Gastrocnemius medialis (tissue), 4 donors: Measurements from ENCODE around the gene TMEM150A. TPM values are rescaled to one million over a fixed set of nuclear protein-coding genes. Genes with fewer than 3 reads are reported as not detected.

Source experiments
- ATAC-seq, 2 donors: fragments of 150-250 bp; one replicate each; pipeline ENCODE4 v1.9.1; 2016
- DNase-seq, 2 donors: peaks; one replicate each; pipeline ENCODE4 v3.0.0-alpha.2; 2019
- H3K27ac ChIP-seq, 4 donors: fragments of 200-600 bp; sonication (generic); 1 replicate in 1 of 4; 2 replicates in 3 of 4; pipeline ENCODE4 v1.5.1; 2016 to 2018; ENCODE audit warnings: mild to moderate bottlenecking in 2 of 4, moderate library complexity in 1 of 4
- H3K27me3 ChIP-seq, 3 donors: fragments of 200-600 bp; sonication (generic) in 2 of 3; 1 replicate in 1 of 3; 2 replicates in 2 of 3; pipeline versions ENCODE4 v1.5.1 to v1.6.0; 2016 to 2019; ENCODE audit warnings: mild to moderate bottlenecking in 1 of 3, moderate library complexity in 1 of 3
- H3K36me3 ChIP-seq, 2 donors: fragments of 200-600 bp; sonication (generic) in 1 of 2; one replicate each; pipeline ENCODE4 v1.5.1; 2017 to 2018
- H3K4me1 ChIP-seq, 2 donors: fragments of 200-600 bp; sonication (generic) in 1 of 2; one replicate each; pipeline ENCODE4 v1.5.1; 2016 to 2017; ENCODE audit warnings: mild to moderate bottlenecking in 2 of 2
- H3K4me3 ChIP-seq, 4 donors: fragments of 200-600 bp; sonication (generic) in 3 of 4; 1 replicate in 1 of 4; 2 replicates in 3 of 4; pipeline ENCODE4 v1.5.1; 2016 to 2019; ENCODE audit warnings: mild to moderate bottlenecking in 2 of 4
- H3K9me3 ChIP-seq, 3 donors: fragments of 200-600 bp; sonication (generic) in 2 of 3; 1 replicate in 1 of 3; 2 replicates in 2 of 3; pipeline ENCODE4 v1.5.1; 2016 to 2019
- POLR2A ChIP-seq, 2 donors: fragments of 450-650 bp; IDR thresholded peaks; one replicate each; pipeline ENCODE4 v1.6.1; 2017; ENCODE audit warnings: antibody characterized with exemption in 2 of 2, mild to moderate bottlenecking in 2 of 2, moderate library complexity in 2 of 2
- in situ Hi-C, 4 donors: fragments of 200-750 bp; cut with MboI; loops; one replicate each; pipeline versions ENCODE4 v1.15.0 to v1.8.0; 2017; ENCODE audit warnings: low sequenced_read_pairs in 4 of 4
- intact Hi-C: fragments of 100-400 bp; cut with DNase I; formaldehyde crosslinking; loops from one replicate; pipeline ENCODE4 v1.15.1; 2023; ENCODE audit warnings: low total_unique reads
- total RNA-seq, 4 donors: library from RNA; depleted of rRNA; stranded (reverse); fragments of >200 nt; gene quantifications; one replicate each; pipeline versions ENCODE4 v1.1.0 to v1.2.3, GENCODE V29; 2016
- TF ChIP-seq, protein P1 (sequence below), 5 experiments: fragments of 450-650 bp in 3 of 5; fragments of 200-600 bp in 2 of 5; sonication (generic) in 2 of 5; IDR thresholded peaks in 4 of 5; conservative IDR thresholded peaks in 1 of 5; 1 replicate in 4 of 5; 2 replicates in 1 of 5; pipeline ENCODE4 v1.5.1; 2016 to 2019; ENCODE audit warnings: antibody characterized with exemption in 5 of 5, mild to moderate bottlenecking in 3 of 5, moderate library complexity in 3 of 5

Gene TMEM150A
- total RNA-seq, 4 donors from 2014 or later = 44.4 to 102 (median 80.7) TPM

DNA sequence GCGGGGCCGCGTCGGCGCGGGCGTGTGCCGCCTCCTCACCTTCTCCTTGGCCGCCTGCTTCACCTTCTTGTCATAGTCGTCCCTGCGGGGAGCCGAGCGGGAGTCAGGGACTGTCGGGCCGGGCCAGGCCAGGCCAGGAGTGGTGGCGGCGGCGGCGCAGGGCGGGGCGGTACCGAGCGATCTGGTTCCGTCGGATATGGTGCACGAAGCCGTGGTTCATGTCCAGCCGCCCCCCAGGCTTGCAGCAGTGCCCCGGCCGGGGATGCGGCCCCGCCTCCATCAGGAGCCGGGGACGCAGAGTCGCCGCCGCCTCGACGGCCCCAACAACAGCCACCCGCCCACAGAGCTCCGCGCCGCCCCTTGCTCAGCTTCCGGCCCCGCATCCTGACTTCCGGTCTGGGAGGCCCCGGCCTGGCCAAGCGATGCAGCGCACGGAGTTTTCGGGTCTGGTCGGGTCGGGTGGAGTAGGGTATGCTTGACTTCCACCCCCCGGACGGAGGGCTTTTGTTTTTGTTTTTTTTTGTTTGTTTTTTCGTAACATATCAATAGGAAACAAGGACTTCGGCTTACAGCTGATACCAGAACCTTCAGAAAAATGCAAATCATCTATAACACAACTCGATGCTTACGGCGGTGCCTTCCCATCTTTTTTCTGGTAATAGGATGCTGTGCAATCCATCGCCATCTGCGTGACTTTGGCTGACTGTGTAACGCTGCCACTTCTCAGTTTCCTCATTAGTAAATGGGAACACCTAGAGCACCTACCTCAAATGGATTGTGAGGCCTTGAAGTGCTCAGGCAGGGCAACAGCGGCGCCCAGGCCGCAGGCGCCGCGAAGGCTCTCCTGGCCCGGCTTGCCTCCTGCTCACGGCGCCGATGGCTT lies 9.4 kb upstream of the TMEM150A start, which contains the start of gene C2orf68:
TSS of gene C2orf68 (minus strand) at position 362 of the 883 bp plus-strand sequence. CDS start at position 280, 82 bp downstream.
- peak; percentile 64 to 66 for ATAC-seq
- peak; percentile 86 to 90 for TF ChIP-seq POLR2A (IDR thresholded peaks at IDR 0.05)
- TF ChIP-seq, protein P1, sequence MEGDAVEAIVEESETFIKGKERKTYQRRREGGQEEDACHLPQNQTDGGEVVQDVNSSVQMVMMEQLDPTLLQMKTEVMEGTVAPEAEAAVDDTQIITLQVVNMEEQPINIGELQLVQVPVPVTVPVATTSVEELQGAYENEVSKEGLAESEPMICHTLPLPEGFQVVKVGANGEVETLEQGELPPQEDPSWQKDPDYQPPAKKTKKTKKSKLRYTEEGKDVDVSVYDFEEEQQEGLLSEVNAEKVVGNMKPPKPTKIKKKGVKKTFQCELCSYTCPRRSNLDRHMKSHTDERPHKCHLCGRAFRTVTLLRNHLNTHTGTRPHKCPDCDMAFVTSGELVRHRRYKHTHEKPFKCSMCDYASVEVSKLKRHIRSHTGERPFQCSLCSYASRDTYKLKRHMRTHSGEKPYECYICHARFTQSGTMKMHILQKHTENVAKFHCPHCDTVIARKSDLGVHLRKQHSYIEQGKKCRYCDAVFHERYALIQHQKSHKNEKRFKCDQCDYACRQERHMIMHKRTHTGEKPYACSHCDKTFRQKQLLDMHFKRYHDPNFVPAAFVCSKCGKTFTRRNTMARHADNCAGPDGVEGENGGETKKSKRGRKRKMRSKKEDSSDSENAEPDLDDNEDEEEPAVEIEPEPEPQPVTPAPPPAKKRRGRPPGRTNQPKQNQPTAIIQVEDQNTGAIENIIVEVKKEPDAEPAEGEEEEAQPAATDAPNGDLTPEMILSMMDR (IDR thresholded peaks at IDR 0.05 in 4 of 5, conservative IDR thresholded peaks at IDR 0.05 in 1 of 5) = no peak
- peaks cover 54 to 57% of the 10 kb centered on the region in 2 donors for H3K4me1 ChIP-seq

DNA sequence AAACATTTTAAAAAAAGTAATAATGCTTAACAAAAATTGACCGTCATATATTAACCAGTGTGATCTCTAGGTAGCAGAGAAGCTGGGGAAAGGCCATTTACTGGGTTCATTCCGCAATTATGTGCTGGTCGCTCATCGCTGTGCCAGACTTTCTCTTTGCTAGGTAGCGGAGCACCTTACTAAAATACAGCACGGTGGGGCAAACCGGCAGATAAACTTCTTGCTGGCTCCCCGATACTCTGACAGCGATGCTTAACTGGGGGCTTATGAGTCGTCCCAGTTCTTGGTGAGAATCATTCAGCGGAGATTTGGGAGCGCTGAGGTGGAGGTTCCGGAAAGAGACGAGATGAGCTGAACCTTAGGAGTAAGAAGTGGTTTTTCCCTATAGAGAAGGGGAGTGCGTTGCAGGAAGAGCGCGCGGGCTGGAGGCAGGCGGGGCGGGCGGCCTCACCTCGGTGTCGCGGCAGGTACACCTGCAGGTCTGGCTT lies 8.8 kb upstream of the TMEM150A start:
- no peak for DNase-seq
- in situ Hi-C loops (no loop called here), intact Hi-C loops (no loop called here)
- H3K27me3 ChIP-seq = no peaks in the 10 kb centered on the region
- H3K27ac ChIP-seq = peak overlapping the region; percentile 95 to 99 (median 99)
- H3K4me1 ChIP-seq = peaks cover 57 to 60% of the 10 kb centered on the region in 2 donors
- no peak for TF ChIP-seq POLR2A (IDR thresholded peaks at IDR 0.05)
- TF ChIP-seq, protein P1 (IDR thresholded peaks at IDR 0.05 in 4 of 5, conservative IDR thresholded peaks at IDR 0.05 in 1 of 5) = no peak
- peak overlapping the region; percentile 65 to 89 (median 79) for H3K4me3 ChIP-seq
- no peak for ATAC-seq
- peaks cover 0 to 6% of the 10 kb centered on the region in 2 donors for H3K36me3 ChIP-seq
- H3K9me3 ChIP-seq = no peaks in the 10 kb centered on the region

More for the DNA sequence above, 9.4 kb upstream of the TMEM150A start, which contains the start of gene C2orf68:
- intact Hi-C loops = no loop called here
- Histone ChIP-seq H3K27ac (peak within 1 kb of the TSS; percentile 95 to 99 (median 99)), H3K27me3 (no peaks in the 10 kb centered on the region), H3K36me3 (peaks cover 0 to 6% of the 10 kb centered on the region in 2 donors), H3K9me3 (no peaks in the 10 kb centered on the region), H3K4me3 (peak within 1 kb of the TSS; percentile 65 to 89 (median 79))
- in situ Hi-C loops = no loop called here
- DNase-seq = peak; percentile 87 to 91

DNA sequence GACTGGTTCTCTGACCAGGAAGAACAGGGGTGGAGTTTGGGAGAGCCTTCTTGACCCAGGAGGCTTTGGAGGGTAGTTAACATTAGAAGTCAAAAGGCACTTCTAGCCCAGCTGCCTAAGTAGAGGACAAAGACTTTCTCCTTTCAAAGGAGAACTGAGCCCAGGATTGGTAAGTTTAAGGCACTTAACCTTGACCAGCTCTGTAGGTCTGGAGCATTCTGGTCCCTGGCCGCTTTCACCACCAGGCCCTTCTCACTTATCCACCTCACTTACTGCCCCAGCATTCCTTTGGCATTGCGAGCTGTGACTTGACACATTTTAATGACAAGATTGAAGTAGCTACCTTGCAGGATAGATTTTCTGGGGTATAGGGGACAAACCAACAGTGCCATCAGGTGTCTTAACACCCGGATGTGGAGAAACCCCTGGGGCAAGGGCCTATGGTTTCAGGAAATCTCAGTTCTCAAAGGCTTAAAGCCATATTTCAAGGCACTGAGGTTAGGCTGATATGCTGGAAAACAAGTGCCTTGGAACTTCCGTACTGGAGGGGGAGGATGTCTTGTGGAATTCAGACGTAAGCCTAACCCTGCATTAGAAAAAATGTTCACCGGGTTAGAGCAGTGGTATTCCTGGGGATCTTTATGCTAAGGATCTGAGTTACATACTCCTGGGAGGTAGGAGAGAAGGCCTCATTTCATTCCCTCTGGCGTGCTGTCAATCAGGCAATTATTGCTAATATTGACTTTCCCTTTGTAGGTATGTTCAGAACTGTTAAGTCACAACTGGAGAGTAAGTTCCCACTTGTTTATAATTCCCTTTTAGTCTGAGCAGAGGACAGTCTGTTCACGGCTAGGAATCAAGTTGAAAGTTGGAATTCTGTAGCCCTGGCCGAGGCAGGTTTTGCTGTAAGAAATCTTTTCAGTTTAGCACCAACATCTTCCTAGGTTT lies 5.0 kb upstream of the TMEM150A start:
- no peaks in the 10 kb centered on the region for H3K9me3 ChIP-seq
- H3K4me1 ChIP-seq = peaks cover 72 to 78% of the 10 kb centered on the region in 2 donors
- intact Hi-C loops (no loop called here), in situ Hi-C loops (no loop called here)
- no peak overlapping the region for H3K4me3 ChIP-seq
- peak overlapping the region; percentile 93 to 99 (median 94) for H3K27ac ChIP-seq
- peaks cover 0 to 6% of the 10 kb centered on the region in 2 donors for H3K36me3 ChIP-seq
- DNase-seq (peak in 1 of 2 donors; percentile 70), ATAC-seq (peak in 1 of 2 donors; percentile 6)
- no peaks in the 10 kb centered on the region for H3K27me3 ChIP-seq
- TF ChIP-seq POLR2A (IDR thresholded peaks at IDR 0.05) = no peak
- TF ChIP-seq, protein P1 (IDR thresholded peaks at IDR 0.05 in 4 of 5, conservative IDR thresholded peaks at IDR 0.05 in 1 of 5) = no peak

DNA sequence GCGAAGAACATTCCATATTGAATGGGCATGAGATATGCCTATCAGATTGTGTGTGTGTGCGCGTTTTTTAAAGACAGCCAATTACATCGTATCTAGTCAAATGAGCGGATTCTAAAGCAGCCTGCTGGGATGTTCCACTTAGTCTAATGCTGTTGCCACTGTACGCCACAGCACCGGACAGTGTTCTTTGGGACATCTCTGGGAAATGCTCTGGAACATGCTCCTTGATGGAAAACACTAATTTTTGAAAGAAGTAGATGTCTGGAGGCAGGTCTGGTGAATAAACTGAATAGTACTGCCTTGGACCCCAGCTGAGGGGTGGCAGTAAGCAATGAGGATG lies 3.6 kb upstream of the TMEM150A start:
- Histone ChIP-seq H3K9me3 (no peaks in the 10 kb centered on the region), H3K27me3 (no peaks in the 10 kb centered on the region), H3K36me3 (peaks cover 0 to 6% of the 10 kb centered on the region in 2 donors), H3K4me1 (peaks cover 76 to 79% of the 10 kb centered on the region in 2 donors), H3K27ac (peak overlapping the region; percentile 93 to 99 (median 94)), H3K4me3 (peak overlapping the region in 1 of 4 donors; percentile 84)
- ATAC-seq (no peak), DNase-seq (no peak)
- intact Hi-C loops = no loop called here
- in situ Hi-C loops = no loop called here
- TF ChIP-seq POLR2A (IDR thresholded peaks at IDR 0.05) = no peak
- TF ChIP-seq, protein P1 (IDR thresholded peaks at IDR 0.05 in 4 of 5, conservative IDR thresholded peaks at IDR 0.05 in 1 of 5) = no peak
